ENCODE data around the gene FARSA.
"Not testable (repeated sequence)": the region's sequence is repeated elsewhere in the genome, so short reads cannot be mapped to it uniquely, and the experiment has no call there.

Gene FARSA

DNA sequence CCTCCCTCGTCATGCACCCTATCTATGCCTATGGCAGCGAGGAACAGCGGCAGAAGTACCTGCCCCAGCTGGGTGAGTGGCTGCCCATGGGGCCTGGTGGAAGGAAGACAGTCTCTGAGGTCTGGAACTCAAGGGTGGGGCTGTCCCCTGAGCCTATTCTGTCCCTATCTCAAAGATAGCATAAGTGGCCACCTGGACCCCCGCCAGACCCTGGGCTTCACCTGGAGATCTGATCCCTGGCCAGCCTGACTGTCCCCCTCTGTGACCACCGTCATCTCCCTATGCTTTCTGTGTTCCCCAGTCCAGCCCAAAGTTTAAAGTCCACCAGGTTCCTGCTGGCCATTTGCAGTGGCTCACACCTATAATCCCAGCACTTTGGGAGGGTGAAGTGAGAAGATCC lies 39.9 kb downstream of the FARSA start:
- no peak for ATAC-seq
- Mint-ChIP-seq H3K4me1 (peaks cover 30% of the 10 kb centered on the region), H3K36me3 (peaks cover 43% of the 10 kb centered on the region), H3K9me3 (no peaks in the 10 kb centered on the region), H3K4me3 (no peak overlapping the region), H3K27ac (no peak overlapping the region), H3K27me3 (no peaks in the 10 kb centered on the region)

DNA sequence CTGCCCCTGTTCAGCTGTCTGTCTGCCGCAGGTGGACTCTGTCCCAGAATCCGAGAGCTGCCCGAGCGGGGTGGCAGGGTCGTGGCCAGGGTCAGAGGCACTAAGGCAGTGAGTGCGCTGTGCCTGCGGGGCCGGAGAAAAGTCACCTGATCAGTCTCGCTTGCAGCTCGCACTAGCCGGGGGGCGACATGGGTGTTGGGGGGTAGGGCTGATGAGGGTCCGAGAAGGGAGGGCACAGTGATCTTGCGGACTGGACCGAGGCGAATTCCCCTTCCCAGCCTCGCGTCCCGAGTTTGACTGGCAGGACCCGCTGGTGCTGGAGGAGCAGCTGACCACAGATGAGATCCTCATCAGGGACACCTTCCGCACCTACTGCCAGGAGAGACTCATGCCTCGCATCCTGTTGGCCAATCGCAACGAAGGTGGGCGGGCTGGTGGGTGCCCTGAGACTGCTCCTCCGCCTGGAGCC lies 41.9 kb downstream of the FARSA start:
- peak overlapping the region; percentile 88 for H3K4me3 Mint-ChIP-seq
- no peaks in the 10 kb centered on the region for H3K27me3 Mint-ChIP-seq
- peaks cover 33% of the 10 kb centered on the region for H3K36me3 Mint-ChIP-seq
- peaks cover 30% of the 10 kb centered on the region for H3K4me1 Mint-ChIP-seq
- no peaks in the 10 kb centered on the region for H3K9me3 Mint-ChIP-seq
- peak overlapping the region; percentile 89 for H3K27ac Mint-ChIP-seq
- no peak for ATAC-seq

DNA sequence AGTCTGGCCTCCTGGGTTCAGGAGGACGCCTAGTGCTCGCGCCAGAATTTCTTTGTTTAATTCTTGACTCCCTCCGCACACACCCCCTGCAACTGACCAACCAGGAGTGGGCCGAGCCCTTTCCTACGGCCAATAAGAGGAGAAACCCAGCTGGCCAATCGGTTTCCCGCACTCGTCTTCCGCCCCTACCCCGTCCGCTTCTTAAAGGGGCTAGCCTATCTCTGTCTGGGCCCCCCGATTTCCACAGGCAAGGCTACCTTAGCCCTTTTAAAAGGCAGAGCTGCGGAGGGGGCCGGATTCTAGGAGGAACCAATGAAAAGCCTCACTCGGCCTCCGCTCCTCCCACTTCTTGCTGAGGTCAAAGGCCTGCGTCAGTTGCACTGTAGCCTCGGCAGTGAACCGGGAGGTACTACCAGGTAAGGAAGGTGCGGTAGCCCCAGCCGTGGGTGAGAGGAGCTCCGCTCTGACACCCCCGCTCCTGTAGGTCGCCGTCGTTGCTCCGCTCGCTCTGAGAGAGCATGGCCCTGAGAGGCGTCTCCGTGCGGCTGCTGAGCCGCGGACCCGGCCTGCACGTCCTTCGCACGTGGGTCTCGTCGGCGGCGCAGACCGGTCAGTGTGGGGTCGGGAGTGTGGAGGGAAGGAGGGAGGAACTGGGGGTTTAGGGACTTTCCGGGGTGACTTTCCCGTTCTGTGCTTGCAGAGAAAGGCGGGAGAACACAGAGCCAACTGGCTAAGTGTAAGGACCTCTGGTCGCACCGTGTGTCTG lies 42.5 kb downstream of the FARSA start, which contains the start of gene GCDH:
GCDH (plus strand) TSS at position 374 of the 766 bp plus-strand sequence; CDS start at position 519, 145 bp downstream.
- peaks cover 30% of the 10 kb centered on the region for H3K4me1 Mint-ChIP-seq
- no peaks in the 10 kb centered on the region for H3K27me3 Mint-ChIP-seq
- peak; percentile 98 for ATAC-seq
- peak within 1 kb of the TSS; percentile 88 for H3K4me3 Mint-ChIP-seq
- H3K27ac Mint-ChIP-seq = peak within 1 kb of the TSS; percentile 89
- H3K36me3 Mint-ChIP-seq = peaks cover 29% of the 10 kb centered on the region
- no peaks in the 10 kb centered on the region for H3K9me3 Mint-ChIP-seq

DNA sequence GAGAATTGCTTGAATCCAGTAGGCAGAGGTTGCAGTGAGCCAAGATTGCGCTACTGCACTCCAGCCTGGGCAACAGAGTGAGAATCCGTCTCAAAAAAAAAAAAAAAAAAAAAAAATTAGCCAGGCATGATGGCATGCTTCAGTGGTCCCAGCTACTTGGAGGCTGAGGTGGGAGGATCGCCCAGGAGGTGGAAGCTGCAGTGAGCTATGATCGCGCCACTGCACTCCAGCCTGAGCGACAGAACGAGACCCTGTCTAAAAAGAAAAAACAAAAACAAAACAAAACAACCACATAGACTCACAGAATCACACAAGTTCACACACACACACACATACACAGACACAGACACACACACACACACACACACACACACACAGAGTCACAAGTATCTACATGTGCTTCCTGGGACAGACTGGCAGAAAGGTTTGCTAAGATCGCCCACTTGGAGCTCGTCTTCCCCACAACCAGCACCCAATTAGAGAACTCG lies 43.2 kb downstream of the FARSA start:
- not testable (repeated sequence) for H3K27me3 Mint-ChIP-seq, ATAC-seq, H3K9me3 Mint-ChIP-seq
- H3K27ac Mint-ChIP-seq = peak overlapping the region; percentile 89
- peaks cover 31% of the 10 kb centered on the region for H3K4me1 Mint-ChIP-seq
- peaks cover 23% of the 10 kb centered on the region for H3K36me3 Mint-ChIP-seq
- peak overlapping the region; percentile 88 for H3K4me3 Mint-ChIP-seq

DNA sequence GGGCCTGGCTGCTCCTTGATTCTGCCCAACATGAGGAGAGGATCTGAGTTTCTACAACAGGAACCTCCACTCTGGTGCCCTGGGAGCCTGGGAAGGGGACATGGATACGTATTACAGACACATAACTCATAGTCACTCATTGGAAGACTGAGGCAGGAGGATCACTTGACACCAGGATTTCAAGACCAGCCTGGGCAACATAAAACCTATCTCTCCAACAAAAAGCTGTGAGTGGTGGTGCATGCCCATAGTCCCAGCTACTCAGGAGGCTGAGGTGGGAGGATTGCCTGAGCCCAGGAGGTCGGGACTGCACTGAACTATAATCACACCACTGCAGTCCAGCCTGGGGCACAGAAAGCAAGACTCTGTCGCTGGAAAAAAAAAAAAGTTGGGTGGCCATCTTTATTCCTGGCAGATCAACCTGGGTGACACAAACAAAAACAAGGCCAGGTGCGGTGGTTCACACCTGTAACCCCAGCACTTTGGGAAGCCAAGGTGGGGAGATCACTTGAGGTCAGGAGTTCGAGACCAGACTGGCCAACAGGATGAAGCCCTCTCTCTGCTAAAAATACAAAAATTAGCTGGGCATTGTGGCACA lies 45.4 kb downstream of the FARSA start:
- H3K9me3 Mint-ChIP-seq = no peaks in the 10 kb centered on the region
- H3K4me3 Mint-ChIP-seq = no peak overlapping the region
- peaks cover under 1% of the 10 kb centered on the region for H3K36me3 Mint-ChIP-seq
- no peak overlapping the region for H3K27ac Mint-ChIP-seq
- no peaks in the 10 kb centered on the region for H3K27me3 Mint-ChIP-seq
- H3K4me1 Mint-ChIP-seq = peaks cover 34% of the 10 kb centered on the region
- ATAC-seq = no peak

DNA sequence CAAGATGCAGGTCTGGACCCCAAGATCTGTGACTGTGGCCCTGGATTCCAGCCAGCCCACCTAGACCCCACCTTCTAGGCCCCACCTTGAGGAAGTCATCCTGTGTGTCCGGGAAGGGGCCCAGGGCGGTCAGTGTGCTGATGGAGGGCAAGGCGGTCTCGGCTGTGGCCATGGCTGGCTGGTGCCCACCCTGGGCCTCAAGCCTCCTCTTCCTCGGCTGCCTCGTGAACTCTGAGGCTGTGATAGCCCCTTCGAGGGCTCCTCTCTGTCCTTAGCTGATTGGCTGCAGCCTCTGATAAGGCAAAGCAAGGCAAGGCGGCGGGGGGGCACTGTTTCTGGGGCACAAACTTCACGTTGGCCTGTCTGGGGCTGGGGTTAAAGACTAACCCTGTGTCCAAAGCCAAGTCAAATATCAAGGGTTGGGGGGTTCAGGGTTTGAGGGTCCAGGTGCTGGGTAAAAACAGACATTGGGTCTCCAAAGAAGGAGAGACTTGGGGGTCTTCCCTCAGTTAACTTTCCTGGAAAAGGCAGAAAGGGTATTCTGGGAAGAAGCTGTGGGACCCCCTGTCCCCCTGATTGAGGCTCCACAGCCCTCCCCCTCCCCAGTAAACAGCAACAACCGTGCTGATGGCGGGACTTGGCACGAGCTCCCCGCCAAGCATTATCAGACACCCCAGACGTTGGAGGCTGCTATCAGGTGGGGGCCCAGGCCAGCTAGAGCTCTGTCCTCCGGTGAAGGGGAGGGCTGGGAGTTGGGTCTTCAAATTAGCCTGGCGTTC lies 46.4 kb downstream of the FARSA start, which contains the start of gene KLF1:
KLF1 (minus strand) TSS at position 233 of the 779 bp plus-strand sequence; CDS start at position 172, 61 bp downstream.
- Mint-ChIP-seq H3K36me3 (no peaks in the 10 kb centered on the region), H3K27me3 (no peaks in the 10 kb centered on the region), H3K4me1 (peaks cover 35% of the 10 kb centered on the region), H3K4me3 (peak within 1 kb of the TSS; percentile 44), H3K27ac (no peak within 1 kb of the TSS), H3K9me3 (no peaks in the 10 kb centered on the region)
- ATAC-seq = no peak

DNA sequence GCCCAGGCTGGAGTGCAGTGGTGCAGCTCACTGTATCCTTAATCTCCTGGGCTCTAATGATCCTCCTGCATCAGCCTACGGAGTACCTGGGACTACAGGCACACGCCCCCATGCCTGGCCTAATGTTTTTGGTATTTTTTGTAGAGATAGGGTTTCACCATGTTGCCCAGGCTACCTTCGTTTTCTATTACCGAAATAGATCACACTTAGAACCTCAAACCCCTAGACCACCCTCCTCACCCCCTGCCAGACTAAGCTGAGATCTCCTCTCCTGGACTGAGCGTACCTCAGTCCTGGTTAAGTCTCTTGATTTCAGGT lies 46.9 kb downstream of the FARSA start:
- Mint-ChIP-seq H3K9me3 (no peaks in the 10 kb centered on the region), H3K4me3 (peak overlapping the region; percentile 44), H3K4me1 (peaks cover 35% of the 10 kb centered on the region), H3K27ac (no peak overlapping the region), H3K36me3 (no peaks in the 10 kb centered on the region), H3K27me3 (no peaks in the 10 kb centered on the region)
- no peak for ATAC-seq

DNA sequence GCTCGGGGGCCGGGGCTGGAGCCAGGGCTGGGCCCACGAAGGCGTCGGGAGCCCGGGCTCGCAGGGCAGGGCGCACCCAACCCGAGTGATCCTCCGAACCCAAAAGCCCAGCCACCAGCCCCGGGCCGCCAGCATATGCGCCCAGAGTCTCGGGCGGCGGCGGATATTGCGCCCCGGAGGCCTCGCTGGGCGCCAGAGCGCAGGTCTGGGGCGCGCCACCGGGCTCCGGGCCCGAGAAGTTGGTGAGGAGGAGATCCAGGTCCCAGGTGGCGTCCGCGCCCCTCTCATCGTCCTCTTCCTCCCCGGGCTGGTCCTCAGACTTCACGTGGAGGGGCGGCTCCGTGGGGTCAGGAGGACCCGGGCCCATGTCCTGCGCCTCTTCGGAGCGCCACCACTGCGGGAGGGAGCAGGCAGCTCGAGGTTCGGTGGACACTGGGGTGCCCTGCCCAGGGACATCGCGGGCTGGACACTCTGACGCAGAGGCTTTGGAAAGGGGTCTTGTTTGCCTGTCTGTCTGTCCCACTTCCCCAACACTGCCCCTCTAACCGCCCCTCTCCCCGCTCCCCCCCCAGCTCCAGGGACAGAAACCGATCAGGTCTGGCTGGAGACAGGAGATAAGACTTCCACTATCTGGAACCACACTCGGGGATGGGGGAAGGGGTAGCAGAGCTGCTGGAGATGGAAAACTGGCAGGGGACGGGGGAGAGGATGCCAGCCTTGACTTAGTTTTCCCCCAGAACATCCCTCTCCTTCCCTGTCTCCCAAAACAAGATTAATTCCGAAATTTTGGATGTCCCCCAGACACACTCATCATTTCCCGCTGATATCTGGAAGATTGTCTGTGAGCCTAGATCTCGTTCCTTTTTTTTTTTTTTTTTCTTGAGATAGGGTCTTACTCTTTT lies 47.5 kb downstream of the FARSA start:
- Mint-ChIP-seq H3K9me3 (no peaks in the 10 kb centered on the region), H3K4me1 (peaks cover 34% of the 10 kb centered on the region), H3K4me3 (peak overlapping the region; percentile 44), H3K27ac (peak overlapping the region; percentile 71), H3K27me3 (no peaks in the 10 kb centered on the region), H3K36me3 (no peaks in the 10 kb centered on the region)
- peak; percentile 2 for ATAC-seq

DNA sequence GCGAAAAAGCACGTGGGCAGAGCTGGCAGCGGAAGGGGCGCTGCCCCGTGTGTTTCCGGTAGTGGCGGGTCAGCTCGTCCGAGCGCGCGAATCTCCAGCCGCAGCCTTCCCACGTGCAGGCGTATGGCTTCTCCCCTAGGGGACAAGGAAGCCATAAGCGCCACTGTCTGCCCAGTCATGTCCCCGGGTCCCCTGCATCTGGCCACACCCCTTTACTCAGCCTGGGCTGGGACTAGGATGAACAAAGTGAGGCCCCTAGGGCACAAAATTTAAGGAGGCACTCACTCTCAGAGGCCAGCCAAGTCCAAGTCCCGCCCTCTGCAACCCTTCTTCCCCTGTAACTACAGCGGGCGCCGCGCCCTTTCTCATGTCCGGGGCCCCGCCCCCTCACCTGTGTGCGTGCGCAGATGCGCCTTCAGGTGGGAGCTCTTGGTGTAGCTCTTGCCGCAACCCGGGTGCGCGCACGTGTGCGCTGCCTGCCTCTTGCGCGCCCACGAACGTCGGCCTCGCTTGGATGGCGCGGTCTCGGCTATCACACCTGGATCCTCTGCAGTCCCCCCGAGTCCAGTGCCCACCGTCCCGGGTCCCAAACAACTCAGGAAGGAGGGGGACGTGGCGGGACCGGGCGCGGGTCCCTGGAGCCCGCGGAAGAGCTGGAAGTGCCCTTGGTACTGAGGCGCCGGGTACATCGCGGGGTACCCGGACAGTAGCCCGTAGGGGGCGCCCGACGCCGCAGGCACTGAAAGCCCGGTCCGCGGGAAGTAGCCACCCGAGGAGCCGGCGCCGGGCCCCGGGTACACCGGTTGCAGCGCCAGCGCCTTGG lies 48.4 kb downstream of the FARSA start:
- peak; percentile 69 for ATAC-seq
- Mint-ChIP-seq H3K27me3 (no peaks in the 10 kb centered on the region), H3K9me3 (no peaks in the 10 kb centered on the region), H3K4me3 (peak overlapping the region; percentile 82), H3K36me3 (no peaks in the 10 kb centered on the region), H3K4me1 (peaks cover 34% of the 10 kb centered on the region), H3K27ac (peak overlapping the region; percentile 71)

DNA sequence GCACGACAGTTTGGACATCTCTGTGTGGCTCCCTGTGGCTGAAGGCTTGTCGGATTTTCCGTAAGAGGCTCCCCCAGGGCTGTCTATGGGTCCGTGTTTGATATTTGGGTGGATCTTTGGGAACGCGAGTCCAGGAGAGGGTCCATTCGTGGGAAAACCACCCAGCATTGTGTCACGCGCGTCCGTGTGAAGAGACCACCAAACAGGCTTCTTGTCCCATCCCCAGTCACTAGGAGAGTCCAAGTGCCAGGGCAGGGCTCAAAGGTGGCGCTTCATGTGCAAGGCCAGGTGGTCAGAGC lies 48.9 kb downstream of the FARSA start:
- peaks cover 39% of the 10 kb centered on the region for H3K4me1 Mint-ChIP-seq
- peak overlapping the region; percentile 82 for H3K4me3 Mint-ChIP-seq
- no peaks in the 10 kb centered on the region for H3K27me3 Mint-ChIP-seq
- no peak for ATAC-seq
- no peaks in the 10 kb centered on the region for H3K9me3 Mint-ChIP-seq
- no peaks in the 10 kb centered on the region for H3K36me3 Mint-ChIP-seq
- H3K27ac Mint-ChIP-seq = peak overlapping the region; percentile 71

DNA sequence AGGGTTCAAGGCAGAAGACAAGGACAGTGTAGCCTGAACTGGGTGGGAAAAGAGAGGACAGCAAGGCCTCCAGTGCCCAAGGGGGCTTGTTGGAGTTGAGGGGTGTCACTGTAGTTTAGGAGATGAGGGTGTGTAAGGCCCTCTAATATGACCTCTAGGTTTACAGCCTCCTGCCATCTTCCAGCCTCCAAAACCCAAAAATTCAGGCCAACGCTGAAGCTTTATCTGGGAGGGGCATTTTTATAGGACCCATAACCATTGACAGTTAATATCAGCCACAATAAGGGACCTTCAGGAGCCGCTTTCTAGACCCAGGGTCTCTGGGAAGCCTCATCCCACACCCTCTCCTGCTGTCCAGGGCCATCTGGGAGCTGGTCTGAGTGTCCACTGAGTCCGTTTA lies 49.3 kb downstream of the FARSA start:
- no peaks in the 10 kb centered on the region for H3K36me3 Mint-ChIP-seq
- no peak overlapping the region for H3K27ac Mint-ChIP-seq
- H3K27me3 Mint-ChIP-seq = no peaks in the 10 kb centered on the region
- ATAC-seq = no peak
- H3K4me1 Mint-ChIP-seq = peaks cover 41% of the 10 kb centered on the region
- H3K4me3 Mint-ChIP-seq = no peak overlapping the region
- no peaks in the 10 kb centered on the region for H3K9me3 Mint-ChIP-seq

DNA sequence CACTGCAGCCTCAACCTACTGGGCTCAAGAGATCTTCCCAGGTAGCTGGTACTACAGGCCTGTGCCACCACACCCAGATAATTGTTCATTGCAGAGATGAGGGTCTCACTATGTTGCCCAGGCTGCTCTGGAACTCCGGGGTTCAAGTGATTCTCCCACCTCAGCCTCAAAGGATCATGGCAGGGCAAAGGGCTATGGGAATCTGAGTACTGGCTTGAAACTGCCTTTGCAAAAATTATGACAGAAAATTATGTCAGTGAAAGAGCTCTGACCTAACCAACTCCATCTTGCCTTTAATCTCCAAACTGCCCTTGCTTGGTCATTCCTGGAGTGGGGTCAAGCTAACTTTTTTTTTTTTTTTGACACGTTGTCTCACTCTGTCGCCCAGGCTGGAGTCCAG lies 50.9 kb downstream of the FARSA start:
- peaks cover 11% of the 10 kb centered on the region for H3K36me3 Mint-ChIP-seq
- H3K27ac Mint-ChIP-seq = peak overlapping the region; percentile 99
- peak overlapping the region; percentile 92 for H3K4me3 Mint-ChIP-seq
- no peaks in the 10 kb centered on the region for H3K9me3 Mint-ChIP-seq
- ATAC-seq = no peak
- H3K27me3 Mint-ChIP-seq = no peaks in the 10 kb centered on the region
- H3K4me1 Mint-ChIP-seq = peaks cover 49% of the 10 kb centered on the region

DNA sequence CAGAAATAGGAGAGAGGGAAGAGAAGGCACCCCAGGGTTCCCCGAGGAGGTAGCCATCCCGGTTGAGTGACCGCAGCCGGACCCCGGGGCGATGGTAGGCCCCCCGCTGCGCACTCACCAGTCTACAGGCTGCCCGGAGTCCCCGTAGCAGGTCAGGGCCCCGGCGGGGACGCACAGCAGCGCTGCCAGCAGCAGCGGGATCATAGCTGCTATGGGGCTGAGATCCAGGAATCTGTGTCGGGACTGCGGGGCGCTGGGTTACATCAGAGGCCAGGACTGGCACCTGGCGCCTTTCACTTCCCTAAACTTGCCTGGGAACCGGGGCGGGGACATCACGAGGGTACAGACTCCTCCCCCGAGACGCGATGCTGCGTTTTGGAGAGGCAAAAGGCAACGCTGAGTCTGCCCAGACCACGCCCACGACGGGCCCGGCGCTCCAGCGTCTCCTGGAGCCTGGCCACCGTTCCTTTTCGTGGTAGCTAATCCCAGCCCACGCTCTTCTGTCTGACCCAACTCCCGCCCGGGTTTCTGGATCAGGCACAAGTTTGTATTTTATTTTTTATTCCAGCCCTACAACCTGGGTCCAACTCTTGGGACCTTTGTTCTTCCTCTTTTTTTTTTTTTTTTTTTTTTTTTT lies 52.2 kb downstream of the FARSA start, which contains the start of gene DNASE2:
DNASE2 (minus strand) TSS at position 278 of the 637 bp plus-strand sequence; CDS start at position 204, 74 bp downstream.
- peaks cover 17% of the 10 kb centered on the region for H3K36me3 Mint-ChIP-seq
- peaks cover 49% of the 10 kb centered on the region for H3K4me1 Mint-ChIP-seq

More for the DNA sequence above, 52.2 kb downstream of the FARSA start, which contains the start of gene DNASE2:
- peak within 1 kb of the TSS; percentile 99 for H3K27ac Mint-ChIP-seq
- ATAC-seq = peak; percentile 93
- no peaks in the 10 kb centered on the region for H3K27me3 Mint-ChIP-seq
- peak within 1 kb of the TSS; percentile 92 for H3K4me3 Mint-ChIP-seq
- H3K9me3 Mint-ChIP-seq = no peaks in the 10 kb centered on the region
